Measurements from ENCODE around the gene COL3A1.

Gene COL3A1

DNA sequence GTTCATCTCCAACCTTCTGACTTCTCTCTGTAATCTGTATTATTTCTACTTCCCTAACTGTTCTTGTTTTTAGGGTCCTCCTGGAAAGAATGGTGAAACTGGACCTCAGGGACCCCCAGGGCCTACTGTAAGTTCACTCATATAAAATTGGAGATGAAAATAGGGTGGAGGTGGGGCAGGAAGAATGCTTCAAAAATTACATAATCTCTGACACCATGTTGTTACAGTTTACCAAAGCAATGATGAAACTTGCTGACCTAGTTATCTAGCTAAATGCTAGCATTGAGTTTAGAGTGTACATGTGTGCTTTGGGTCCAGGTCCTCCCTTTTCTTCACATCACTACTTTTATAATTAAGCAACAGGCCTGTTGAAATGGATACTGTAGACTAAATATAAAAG is 23.1 kb downstream of the COL3A1 start:
- no peaks in the 10 kb centered on the region for H3K9me3 ChIP-seq (ENCODE audit: insufficient read depth, low read depth, low read length)
- H3K9me2 ChIP-seq (replicated peaks; ENCODE audit: low read depth, low read length) = no peaks in the 10 kb centered on the region
- no peaks in the 10 kb centered on the region for H3K79me2 ChIP-seq (ENCODE audit: insufficient read depth, low read length)
- TF ChIP-seq EZH2phosphoT487 (IDR thresholded peaks at IDR 0.05; ENCODE audit: borderline replicate concordance) = no peak
- TF ChIP-seq, protein P1, sequence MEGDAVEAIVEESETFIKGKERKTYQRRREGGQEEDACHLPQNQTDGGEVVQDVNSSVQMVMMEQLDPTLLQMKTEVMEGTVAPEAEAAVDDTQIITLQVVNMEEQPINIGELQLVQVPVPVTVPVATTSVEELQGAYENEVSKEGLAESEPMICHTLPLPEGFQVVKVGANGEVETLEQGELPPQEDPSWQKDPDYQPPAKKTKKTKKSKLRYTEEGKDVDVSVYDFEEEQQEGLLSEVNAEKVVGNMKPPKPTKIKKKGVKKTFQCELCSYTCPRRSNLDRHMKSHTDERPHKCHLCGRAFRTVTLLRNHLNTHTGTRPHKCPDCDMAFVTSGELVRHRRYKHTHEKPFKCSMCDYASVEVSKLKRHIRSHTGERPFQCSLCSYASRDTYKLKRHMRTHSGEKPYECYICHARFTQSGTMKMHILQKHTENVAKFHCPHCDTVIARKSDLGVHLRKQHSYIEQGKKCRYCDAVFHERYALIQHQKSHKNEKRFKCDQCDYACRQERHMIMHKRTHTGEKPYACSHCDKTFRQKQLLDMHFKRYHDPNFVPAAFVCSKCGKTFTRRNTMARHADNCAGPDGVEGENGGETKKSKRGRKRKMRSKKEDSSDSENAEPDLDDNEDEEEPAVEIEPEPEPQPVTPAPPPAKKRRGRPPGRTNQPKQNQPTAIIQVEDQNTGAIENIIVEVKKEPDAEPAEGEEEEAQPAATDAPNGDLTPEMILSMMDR (conservative IDR thresholded peaks at IDR 0.05; ENCODE audit: low read length) = no peak
- H3K4me1 ChIP-seq (ENCODE audit: insufficient read depth, low read length, poor library complexity, severe bottlenecking) = peaks cover 8% of the 10 kb centered on the region
- no peaks in the 10 kb centered on the region for H3K36me3 ChIP-seq (ENCODE audit: insufficient read depth, low read length)
- H4K20me1 ChIP-seq (ENCODE audit: insufficient read depth, low read length, poor library complexity, severe bottlenecking) = no peaks in the 10 kb centered on the region
- H3K4me2 ChIP-seq (ENCODE audit: low read depth, low read length, poor library complexity, severe bottlenecking) = no peak overlapping the region
- H3K4me3 ChIP-seq (ENCODE audit: low read length, poor library complexity, severe bottlenecking) = no peak overlapping the region
- no peak overlapping the region for H2AFZ ChIP-seq (ENCODE audit: low read length)
- H3K27me3 ChIP-seq (ENCODE audit: insufficient read depth, low read length, poor library complexity, severe bottlenecking) = no peaks in the 10 kb centered on the region
- H3F3A ChIP-seq (ENCODE audit: low read depth) = no peaks in the 10 kb centered on the region
- no peak overlapping the region for H3K9ac ChIP-seq (ENCODE audit: low read depth, low read length, poor library complexity, severe bottlenecking)

- no peaks in the 10 kb centered on the region for H3K79me2 ChIP-seq (ENCODE audit: insufficient read depth, low read length)
- peaks cover 12% of the 10 kb centered on the region for H3K4me1 ChIP-seq (ENCODE audit: insufficient read depth, low read length, poor library complexity, severe bottlenecking)
- no peak overlapping the region for H3K4me3 ChIP-seq (ENCODE audit: low read length, poor library complexity, severe bottlenecking)
- H3K9ac ChIP-seq (ENCODE audit: low read depth, low read length, poor library complexity, severe bottlenecking) = no peak overlapping the region
- no peaks in the 10 kb centered on the region for H4K20me1 ChIP-seq (ENCODE audit: insufficient read depth, low read length, poor library complexity, severe bottlenecking)
- no peak overlapping the region for H3K4me2 ChIP-seq (ENCODE audit: low read depth, low read length, poor library complexity, severe bottlenecking)
- H3K36me3 ChIP-seq (ENCODE audit: insufficient read depth, low read length) = no peaks in the 10 kb centered on the region
- no peaks in the 10 kb centered on the region for H3K9me2 ChIP-seq (replicated peaks; ENCODE audit: low read depth, low read length)
- no peaks in the 10 kb centered on the region for H3F3A ChIP-seq (ENCODE audit: low read depth)
- H3K9me3 ChIP-seq (ENCODE audit: insufficient read depth, low read depth, low read length) = no peaks in the 10 kb centered on the region
- peak overlapping the region; percentile 36; the same call in 1 of the 2 replicates for H2AFZ ChIP-seq (ENCODE audit: low read length)
- no peaks in the 10 kb centered on the region for H3K27me3 ChIP-seq (ENCODE audit: insufficient read depth, low read length, poor library complexity, severe bottlenecking)
- TF ChIP-seq, protein P1 (conservative IDR thresholded peaks at IDR 0.05; ENCODE audit: low read length) = no peak
- TF ChIP-seq EZH2phosphoT487 (IDR thresholded peaks at IDR 0.05; ENCODE audit: borderline replicate concordance) = no peak
Observed at GRCh38 chr2:189000221-189000620, 26.0 kb downstream of the COL3A1 start.

GRCh38 chr2:189002079-189002478 is 27.9 kb downstream of the COL3A1 start:
- no peak for TF ChIP-seq EZH2phosphoT487 (IDR thresholded peaks at IDR 0.05; ENCODE audit: borderline replicate concordance)
- TF ChIP-seq, protein P1 (conservative IDR thresholded peaks at IDR 0.05; ENCODE audit: low read length) = no peak
- Histone ChIP-seq H3F3A (ENCODE audit: low read depth) (no peaks in the 10 kb centered on the region), H3K4me1 (ENCODE audit: insufficient read depth, low read length, poor library complexity, severe bottlenecking) (peaks cover 12% of the 10 kb centered on the region), H3K9me2 (replicated peaks; ENCODE audit: low read depth, low read length) (no peaks in the 10 kb centered on the region), H3K9ac (ENCODE audit: low read depth, low read length, poor library complexity, severe bottlenecking) (no peak overlapping the region), H3K4me3 (ENCODE audit: low read length, poor library complexity, severe bottlenecking) (no peak overlapping the region), H3K9me3 (ENCODE audit: insufficient read depth, low read depth, low read length) (no peaks in the 10 kb centered on the region), H3K79me2 (ENCODE audit: insufficient read depth, low read length) (no peaks in the 10 kb centered on the region), H2AFZ (ENCODE audit: low read length) (no peak overlapping the region), H3K4me2 (ENCODE audit: low read depth, low read length, poor library complexity, severe bottlenecking) (peak overlapping the region; percentile 28), H4K20me1 (ENCODE audit: insufficient read depth, low read length, poor library complexity, severe bottlenecking) (no peaks in the 10 kb centered on the region), H3K27me3 (ENCODE audit: insufficient read depth, low read length, poor library complexity, severe bottlenecking) (no peaks in the 10 kb centered on the region), H3K36me3 (ENCODE audit: insufficient read depth, low read length) (no peaks in the 10 kb centered on the region)

Data from Loucy (cell line).